ENCODE data around the gene TARDBP.
A peak's percentile ranks its signal among the peaks of the same experiment; 100 is the strongest.
"Not testable (repeated sequence)": the region's sequence is repeated elsewhere in the genome, so short reads cannot be mapped to it uniquely, and the experiment has no call there.

TARDBP gene

GRCh38 chr1:10992864-10993263 lies 19.6 kb upstream of the TARDBP start:
- no peak for DNase-seq (ENCODE audit: low spot score)

GRCh38 chr1:10996100-10996499 lies 16.4 kb upstream of the TARDBP start:
- DNase-seq (ENCODE audit: low spot score), result no peak

GRCh38 chr1:11000526-11000925 lies 11.9 kb upstream of the TARDBP start:
- no peak for DNase-seq (ENCODE audit: low spot score)

- no peak for DNase-seq (ENCODE audit: low spot score)
Measured at GRCh38 chr1:11013160-11013531, 692 bp downstream of the TARDBP start.

DNA sequence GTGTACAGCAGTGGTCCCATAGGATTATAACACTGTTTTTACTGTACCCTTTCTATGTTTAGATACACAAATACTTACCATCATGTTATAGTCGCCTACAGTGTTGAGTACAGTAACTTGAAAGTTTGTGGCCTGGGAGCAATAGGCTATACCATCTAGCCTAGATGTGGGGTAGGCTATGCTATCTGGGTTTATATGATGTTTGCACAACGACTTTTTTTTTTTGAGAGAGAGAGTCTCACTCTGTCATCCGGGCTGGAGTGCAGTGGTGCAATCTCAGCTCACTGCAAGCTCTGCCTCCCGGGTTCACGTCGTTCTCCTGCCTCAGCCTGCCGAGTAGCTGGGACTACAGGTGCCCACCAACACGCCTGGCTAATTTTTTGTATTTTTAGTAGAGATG lies 6.9 kb downstream of the TARDBP start:
- not testable (repeated sequence) for DNase-seq (ENCODE audit: low spot score)

GRCh38 chr1:11019971-11020370 lies 7.5 kb downstream of the TARDBP start:
- DNase-seq (ENCODE audit: low spot score), result no peak

DNA sequence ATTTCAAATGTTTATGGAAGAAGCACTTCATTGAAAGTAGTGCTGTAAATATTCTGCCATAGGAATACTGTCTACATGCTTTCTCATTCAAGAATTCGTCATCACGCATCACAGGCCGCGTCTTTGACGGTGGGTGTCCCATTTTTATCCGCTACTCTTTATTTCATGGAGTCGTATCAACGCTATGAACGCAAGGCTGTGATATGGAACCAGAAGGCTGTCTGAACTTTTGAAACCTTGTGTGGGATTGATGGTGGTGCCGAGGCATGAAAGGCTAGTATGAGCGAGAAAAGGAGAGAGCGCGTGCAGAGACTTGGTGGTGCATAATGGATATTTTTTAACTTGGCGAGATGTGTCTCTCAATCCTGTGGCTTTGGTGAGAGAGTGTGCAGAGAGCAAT lies 10.7 kb downstream of the TARDBP start:
- DNase-seq (ENCODE audit: low spot score), result no peak

- no peak for DNase-seq (ENCODE audit: low spot score)
Measured at GRCh38 chr1:11024154-11024873, 11.9 kb downstream of the TARDBP start.

DNA sequence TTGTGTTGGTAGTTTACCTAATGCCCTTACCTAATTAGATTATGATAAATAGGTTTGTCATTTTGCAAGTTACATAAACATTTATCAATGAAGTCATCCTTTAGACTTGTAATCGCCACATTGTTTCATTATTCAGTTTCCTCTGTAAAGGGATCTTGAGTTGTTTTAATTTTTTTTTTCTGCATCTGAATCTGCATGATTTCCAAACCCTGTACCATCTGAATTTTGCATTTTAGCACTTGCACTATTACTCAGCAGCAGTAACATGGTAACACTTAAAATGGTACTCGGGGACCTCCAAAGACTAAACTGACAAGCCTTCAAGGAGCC lies 12.4 kb downstream of the TARDBP start:
- no peak for DNase-seq (ENCODE audit: low spot score)

DNA sequence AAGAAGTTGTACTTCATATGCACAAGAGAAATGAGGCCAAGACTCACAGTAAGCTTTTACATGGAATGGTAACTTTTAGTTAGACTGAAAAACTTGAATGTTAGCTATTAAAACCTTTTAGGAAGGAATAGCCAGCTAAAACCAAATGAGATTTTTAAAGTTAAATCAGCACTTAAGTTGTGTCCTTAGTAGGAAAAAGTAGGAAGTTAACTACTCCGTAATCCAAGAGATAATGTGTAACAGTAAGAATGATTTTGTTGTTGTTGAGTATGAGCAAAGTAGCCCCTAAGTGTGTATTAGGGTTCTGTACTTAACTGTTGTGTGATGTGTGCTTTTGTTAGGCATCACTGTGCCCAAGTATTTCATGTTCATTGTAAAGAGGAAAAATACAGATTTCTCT lies 13.2 kb downstream of the TARDBP start:
- DNase-seq (ENCODE audit: low spot score), result no peak

DNA sequence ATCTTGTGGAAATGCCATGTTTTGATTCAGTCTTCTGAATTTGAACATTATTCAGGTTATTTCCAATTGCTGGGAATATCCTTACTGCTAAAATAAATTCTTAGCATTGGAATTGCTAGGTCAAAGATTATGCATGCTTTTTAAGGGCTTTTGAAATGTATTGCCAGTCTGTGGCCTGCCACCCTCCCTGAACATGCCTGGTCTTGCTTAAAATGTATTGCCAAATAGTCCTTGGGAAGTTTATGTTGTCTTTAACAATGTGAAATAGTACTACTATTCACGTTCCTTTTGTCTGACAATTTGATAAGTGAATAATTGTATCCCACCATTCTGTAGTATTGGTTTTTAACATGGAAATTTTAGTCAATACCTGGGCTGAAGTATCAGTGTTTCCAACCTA lies 13.6 kb downstream of the TARDBP start:
- DNase-seq (ENCODE audit: low spot score), result no peak

- no peak for DNase-seq (ENCODE audit: low spot score)
Measured at GRCh38 chr1:11026903-11027302, 14.4 kb downstream of the TARDBP start.

DNA sequence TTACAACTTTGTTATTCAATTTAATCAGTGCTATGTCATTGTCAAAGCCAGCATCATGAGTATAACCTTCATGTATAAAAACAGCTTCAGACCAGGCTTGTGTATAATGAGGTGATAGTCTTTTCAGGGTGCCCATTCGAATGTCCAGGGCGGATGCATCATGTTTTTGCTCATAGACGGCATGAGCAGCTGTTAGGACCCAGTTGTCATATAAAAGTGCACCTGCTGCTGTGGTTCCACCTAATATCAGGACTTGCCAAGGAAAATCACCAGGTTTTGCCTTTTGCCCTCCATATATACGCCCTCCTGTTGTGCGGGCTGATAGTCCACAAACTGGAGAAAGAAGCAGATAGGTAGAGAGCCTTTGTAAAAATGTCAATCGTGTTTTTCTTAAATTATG lies 14.9 kb downstream of the TARDBP start:
- no peak for DNase-seq (ENCODE audit: low spot score)

DNA sequence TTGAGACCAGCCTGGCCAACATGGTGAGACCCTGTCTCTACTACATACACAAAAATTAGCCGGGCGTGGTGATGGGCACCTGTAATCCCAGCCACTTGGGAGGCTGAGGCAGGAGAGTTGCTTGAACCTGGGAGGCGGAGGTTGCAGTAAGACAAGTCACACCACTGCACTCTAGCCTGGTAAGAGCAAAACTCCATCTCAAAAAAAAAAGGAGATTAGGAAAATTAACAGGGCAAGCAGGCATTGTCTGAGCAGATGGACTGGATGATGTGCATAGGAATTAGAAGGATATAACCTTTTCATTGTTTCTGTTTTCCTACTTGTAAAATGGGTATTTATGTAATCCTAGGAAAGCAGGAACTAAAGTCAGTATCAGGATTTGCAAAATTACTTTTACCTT lies 15.6 kb downstream of the TARDBP start:
- DNase-seq (ENCODE audit: low spot score), result no peak

DNA sequence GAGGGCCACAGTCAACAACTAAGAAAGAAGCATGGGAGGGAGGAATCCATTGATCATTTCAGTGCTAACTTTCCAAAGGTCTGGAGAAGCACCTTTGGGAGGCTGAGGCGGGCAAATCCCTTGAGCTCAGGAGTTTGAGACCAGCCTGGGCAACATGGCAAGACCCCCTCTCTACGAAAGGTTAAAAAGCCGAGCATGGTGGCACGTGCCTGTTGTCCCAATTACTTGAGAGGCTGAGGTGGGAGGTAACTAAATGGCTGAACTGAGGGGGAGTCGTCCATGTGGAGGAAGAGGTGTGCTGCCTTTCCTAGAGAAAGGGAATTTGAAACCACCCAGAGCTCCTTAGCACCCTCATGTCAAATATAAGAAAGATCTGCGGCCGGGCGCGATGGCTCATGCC lies 18.4 kb downstream of the TARDBP start:
- no peak for DNase-seq (ENCODE audit: low spot score)

DNA sequence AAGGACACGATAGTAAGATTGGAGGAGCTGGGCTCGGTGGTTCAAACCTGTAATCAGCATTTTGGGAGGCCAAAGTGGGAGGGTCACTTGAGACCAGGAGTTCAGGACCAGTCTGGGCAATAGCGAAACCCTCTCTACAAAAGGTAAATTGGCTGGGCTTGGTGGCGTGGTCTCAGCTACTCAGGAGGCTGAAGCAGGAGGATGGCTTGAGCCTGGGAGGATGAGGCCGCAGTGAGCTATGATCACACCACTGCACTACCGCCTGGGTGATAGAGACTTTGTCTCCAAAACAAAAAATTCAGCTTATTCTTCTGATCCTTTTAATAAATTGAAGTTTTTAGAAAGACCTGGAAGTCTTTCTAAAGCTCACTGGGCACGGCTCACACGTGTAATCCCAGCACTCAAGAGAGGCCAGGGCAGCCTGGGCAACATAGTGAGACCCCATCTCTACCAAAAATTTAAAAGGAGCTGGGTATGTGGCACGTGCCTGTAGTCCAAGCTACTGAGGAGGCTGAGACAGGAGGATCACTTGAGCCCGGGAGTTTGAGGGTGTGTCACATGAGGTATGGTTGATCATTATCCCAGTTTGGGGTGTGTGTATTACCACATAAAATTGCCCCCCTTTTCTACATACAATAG lies 19.3 kb downstream of the TARDBP start:
- DNase-seq (ENCODE audit: low spot score), result no peak

DNA sequence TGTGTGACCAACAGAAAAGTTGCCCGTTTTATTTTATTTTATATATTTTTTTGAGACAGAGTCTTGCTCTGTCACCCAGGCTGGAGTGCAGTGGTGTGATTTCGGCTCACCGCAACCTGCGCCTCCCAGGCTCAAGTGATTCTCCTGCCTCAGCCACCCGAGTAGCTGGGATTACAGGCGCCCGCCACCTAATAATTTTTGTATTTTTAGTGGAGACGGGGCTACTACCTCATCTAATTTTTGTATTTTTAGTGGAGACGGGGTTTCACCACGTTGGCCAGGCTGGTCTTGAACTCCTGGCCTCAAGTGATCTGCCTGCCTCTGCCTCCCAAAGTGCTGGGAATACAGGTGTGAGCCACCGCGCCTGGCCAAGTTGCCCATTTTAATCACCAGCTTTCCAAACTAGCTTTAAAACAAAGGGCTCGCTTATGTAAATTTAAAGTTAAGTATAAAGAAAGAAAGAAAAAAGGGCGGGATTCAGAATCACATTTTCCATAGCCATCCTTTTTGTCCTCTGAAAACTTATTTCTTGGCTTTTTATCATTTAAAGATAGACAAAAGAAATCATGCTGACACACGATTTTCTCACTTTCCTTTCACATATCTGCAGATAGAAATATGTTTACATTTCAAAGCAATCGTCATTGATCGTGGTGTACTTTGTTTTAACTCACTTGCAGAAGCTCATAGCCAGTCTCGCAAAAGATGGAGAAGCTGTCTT lies 24.7 kb downstream of the TARDBP start:
- DNase-seq (ENCODE audit: low spot score), result not testable (repeated sequence)

- peak; percentile 82 for DNase-seq (ENCODE audit: low spot score)
Measured at GRCh38 chr1:11037740-11038182, 25.3 kb downstream of the TARDBP start.

DNA sequence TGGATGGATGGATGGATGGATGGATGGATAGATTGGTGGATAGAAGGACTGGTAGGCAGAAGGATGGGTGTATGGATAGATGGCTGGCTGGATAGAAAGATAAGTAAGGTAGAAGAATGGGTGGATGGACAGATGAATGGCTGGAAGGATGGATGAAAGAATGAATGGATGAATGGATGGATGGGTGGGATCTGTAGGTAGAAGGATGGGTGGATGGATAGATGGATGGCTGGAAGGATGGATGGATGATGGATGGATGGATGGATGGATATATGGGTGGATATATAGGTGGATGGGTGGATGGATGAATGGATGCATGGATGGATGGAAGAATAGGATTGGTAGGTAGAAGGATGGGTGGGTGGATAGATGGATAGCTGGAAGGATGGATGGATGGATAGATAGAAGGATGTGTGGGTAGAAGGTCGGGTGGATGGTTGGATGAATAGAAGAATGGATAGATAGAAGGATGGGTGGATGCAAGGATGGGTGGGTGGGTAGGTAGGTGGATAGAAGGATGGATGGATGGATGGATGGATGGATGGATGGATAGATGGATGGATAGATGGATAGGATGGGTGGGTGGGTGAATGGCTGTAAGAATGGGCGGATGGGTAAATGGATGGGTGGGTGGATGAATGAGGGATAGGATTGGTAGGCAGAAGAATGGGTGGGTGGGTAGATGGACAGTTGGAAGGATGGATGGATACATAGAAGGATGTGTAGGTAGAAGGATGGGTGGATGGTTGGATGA lies 27.1 kb downstream of the TARDBP start:
- no peak for DNase-seq (ENCODE audit: low spot score)

DNA sequence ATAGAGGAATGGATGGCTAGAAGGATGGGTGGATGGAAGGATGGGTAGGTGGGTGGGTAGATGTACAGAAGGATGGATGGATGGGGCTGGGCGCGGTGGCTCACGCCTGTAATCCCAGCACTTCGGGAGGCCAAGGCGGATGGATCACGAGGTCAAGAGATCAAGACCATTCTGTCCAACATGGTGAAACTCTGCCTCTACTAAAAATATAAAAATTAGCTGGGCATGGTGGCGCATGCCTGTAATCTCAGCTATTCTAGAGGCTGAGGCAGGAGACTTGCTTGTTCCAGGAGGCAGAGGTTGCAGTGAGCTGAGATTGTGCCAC lies 27.6 kb downstream of the TARDBP start:
- DNase-seq (ENCODE audit: low spot score), result not testable (repeated sequence)

DNA sequence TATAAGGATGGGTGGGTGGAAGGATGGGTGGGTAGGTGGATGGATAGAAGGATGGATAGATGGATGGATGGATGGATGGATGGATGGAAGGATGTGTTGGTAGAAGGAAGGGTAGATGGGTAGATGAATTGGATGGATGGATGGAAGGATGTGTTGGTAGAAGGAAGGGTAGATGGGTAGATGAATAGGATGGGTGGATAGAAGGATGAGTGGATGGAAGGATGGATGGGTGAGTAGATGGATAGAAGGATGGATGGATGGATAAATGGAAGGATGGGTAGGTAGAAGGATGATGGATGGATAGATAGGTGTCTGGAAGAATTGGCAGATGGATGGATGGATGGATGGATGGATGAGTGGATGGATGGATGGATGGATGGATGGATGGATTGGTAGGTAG lies 28.6 kb downstream of the TARDBP start:
- DNase-seq (ENCODE audit: low spot score), result no peak

DNA sequence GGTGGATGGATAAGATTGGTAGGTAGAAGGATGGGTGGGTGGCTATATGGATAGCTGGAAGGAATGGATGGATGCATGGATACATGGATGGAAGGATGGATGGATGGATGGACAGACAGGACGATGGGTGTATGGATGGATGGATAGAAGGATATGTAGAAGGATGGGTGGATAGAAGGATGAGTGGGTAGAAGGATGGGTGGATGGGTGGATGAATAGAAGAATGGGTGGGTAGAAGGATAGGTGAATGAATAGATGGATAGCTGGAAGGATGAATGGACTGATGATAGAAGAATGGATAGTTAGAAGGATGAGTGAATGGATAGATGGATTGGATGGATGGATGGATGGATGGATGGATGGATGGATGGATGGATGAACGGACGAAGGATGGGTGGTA lies 29.6 kb downstream of the TARDBP start:
- no peak for DNase-seq (ENCODE audit: low spot score)

Data from hematopoietic multipotent progenitor cell treated with erythropoietin and hydrocortisone succinate and interleukin-3 and kit ligand, for 15 days (in vitro differentiated cells).